Lung (tissue), 12 donors: ENCODE results near the gene NOTO. TPM values are rescaled to one million over a fixed set of nuclear protein-coding genes. Genes with fewer than 3 reads are reported as not detected.
A peak's percentile ranks its signal among the peaks of the same experiment; 100 is the strongest.
"Not testable (repeated sequence)": the region's sequence is repeated elsewhere in the genome, so short reads cannot be mapped to it uniquely, and the experiment has no call there.

Experiments used
- ATAC-seq: fragments of 200-7000 bp; cut with Tn5 transposase; one replicate; pipeline ENCODE4 v1.9.1; 2020; ENCODE audit warnings: moderate number of reproducible peaks; ENCODE audit not compliant: insufficient read depth, low FRiP score
- DNase-seq, 3 donors: peaks; one replicate each; pipeline ENCODE4 v3.0.0-alpha.2; 2013 to 2017
- H3K27ac ChIP-seq, 2 donors: one replicate each; pipeline ENCODE4 v1.5.1; 2013; ENCODE audit warnings: mild to moderate bottlenecking in 2 of 2, moderate library complexity in 2 of 2, control low read depth in 1 of 2, inconsistent platforms in 1 of 2, low read depth in 1 of 2, low read length in 1 of 2
- H3K27me3 ChIP-seq, 3 donors: one replicate each; pipeline ENCODE4 v1.5.1; 2013; ENCODE audit warnings: low read length in 2 of 3; ENCODE audit not compliant: control insufficient read depth in 3 of 3, insufficient read depth in 3 of 3
- H3K36me3 ChIP-seq, 4 donors: one replicate each; pipeline ENCODE4 v1.5.1; 2013; ENCODE audit warnings: low read length in 4 of 4, mild to moderate bottlenecking in 1 of 4, moderate library complexity in 1 of 4; ENCODE audit not compliant: control insufficient read depth in 4 of 4, insufficient read depth in 4 of 4
- H3K4me1 ChIP-seq, 5 donors: one replicate each; pipeline ENCODE4 v1.5.1; 2013; ENCODE audit warnings: low read length in 5 of 5, mild to moderate bottlenecking in 2 of 5, moderate library complexity in 1 of 5; ENCODE audit not compliant: control insufficient read depth in 5 of 5, insufficient read depth in 5 of 5
- H3K4me3 ChIP-seq: one replicate; pipeline ENCODE4 v1.5.1; 2013; ENCODE audit warnings: mild to moderate bottlenecking, control low read depth, moderate library complexity
- H3K9ac ChIP-seq, 2 donors: one replicate each; pipeline ENCODE4 v1.5.1; 2013; ENCODE audit warnings: low read length in 2 of 2, control low read depth in 1 of 2; ENCODE audit not compliant: insufficient read depth in 1 of 2
- H3K9me3 ChIP-seq, 4 donors: one replicate each; pipeline ENCODE4 v1.5.1; 2013; ENCODE audit warnings: low read length in 3 of 4, mild to moderate bottlenecking in 1 of 4, moderate library complexity in 1 of 4; ENCODE audit not compliant: control insufficient read depth in 4 of 4, insufficient read depth in 3 of 4
- CTCF ChIP-seq: IDR thresholded peaks from 2 replicates; pipeline ENCODE4 v1.5.1; 2012; ENCODE audit warnings: mild to moderate bottlenecking; ENCODE audit errors: control extremely low read depth, extremely low read depth
- WGBS, 2 donors: extraction: QIAGEN DNeasy Blood & Tissue Kit; methylation state at CpG; one replicate each; pipeline ENCODE4 v1.1.7; 2013; 5-methylcytosine and 5-hydroxymethylcytosine counted together
- polyA plus RNA-seq, 2 donors: library from polyadenylated mRNA; stranded (reverse); fragments of 200-250 nt; gene quantifications; one replicate each; pipeline ENCODE4 v1.2.1, GENCODE V29; 2013
- total RNA-seq, 2 donors: library from RNA; depleted of rRNA in 1 of 2; stranded (reverse); fragments of >200 nt in 1 of 2; gene quantifications; one replicate each; pipeline ENCODE4 v1.2.1, GENCODE V29; 2014 to 2021
- donor health status: control.
- donor health status: control.
- donor health status: Bipolar disorder and iron deficiency.
- donor health status: healthy.
- donor health status: DM: yes; HTN: yes; CAD: no.

The NOTO gene
- total and polyA plus RNA-seq, 4 donors: not detected

DNA sequence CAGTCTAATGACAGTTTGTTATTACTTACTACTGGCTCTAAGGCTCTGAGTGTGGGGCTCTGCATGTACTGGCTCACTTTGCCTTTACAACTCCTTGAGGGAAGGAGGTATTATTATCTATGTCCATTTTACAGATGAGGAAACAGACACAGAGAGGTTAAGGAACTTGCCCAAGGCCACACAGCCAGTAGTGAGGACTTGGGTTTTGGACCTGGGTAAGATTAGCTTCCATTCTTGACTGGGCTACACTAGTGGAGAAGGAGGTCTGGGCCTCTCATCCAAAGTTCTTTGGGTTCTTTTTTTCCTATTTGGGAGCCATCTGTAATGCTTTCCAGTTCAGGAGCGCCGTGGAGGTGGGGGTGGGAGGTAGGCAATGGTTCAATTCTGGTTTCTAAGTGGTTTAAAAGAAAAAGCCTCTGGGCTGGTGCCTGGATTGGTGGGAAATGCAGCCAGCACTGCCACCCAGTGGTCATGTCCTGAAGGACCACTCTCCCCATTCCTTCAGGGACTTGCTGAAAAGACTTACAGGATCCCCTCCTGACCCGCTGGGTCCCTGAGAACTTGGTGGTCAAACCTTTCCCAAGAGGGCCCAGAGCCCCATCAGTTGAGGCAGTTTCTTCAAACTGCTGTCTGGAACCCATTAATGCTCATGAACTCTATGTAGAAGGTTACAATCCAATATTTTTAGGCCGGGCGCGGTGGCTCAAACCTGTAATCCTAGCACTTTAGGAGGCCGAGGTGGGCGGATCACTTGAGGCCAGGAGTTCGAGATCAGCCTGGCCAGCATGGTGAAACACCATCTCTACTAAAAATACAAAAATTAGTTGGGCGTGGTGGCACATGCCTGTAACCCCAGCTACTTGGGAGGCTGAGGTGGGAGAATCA is 38.6 kb upstream of the NOTO start:
- Histone ChIP-seq H3K4me1 (no peaks in the 10 kb centered on the region), H3K9ac (no peak overlapping the region), H3K27ac (no peak overlapping the region), H3K9me3 (no peaks in the 10 kb centered on the region), H3K36me3 (no peaks in the 10 kb centered on the region), H3K4me3 (no peak overlapping the region), H3K27me3 (no peaks in the 10 kb centered on the region)
- 62 to 65% methylated on average over 10 of the region's 10 CpGs for WGBS, 2 donors
- TF ChIP-seq CTCF: peak; percentile 78
- peak; percentile 73 to 79 (median 75) for DNase-seq
- ATAC-seq: peak; percentile 77

GRCh38 chr2:73165978-73166377 is 36.4 kb upstream of the NOTO start:
- H3K27me3 ChIP-seq, H3K4me3 ChIP-seq, H3K9ac ChIP-seq, H3K36me3 ChIP-seq, H3K9me3 ChIP-seq, H3K27ac ChIP-seq, H3K4me1 ChIP-seq, DNase-seq, ATAC-seq: not testable (repeated sequence)
- WGBS, 2 donors: 69 to 82% methylated on average over 10 to 11 of the region's 11 CpGs

- ATAC-seq, H3K27ac ChIP-seq, H3K4me3 ChIP-seq, H3K27me3 ChIP-seq, H3K9ac ChIP-seq, H3K36me3 ChIP-seq, DNase-seq, H3K4me1 ChIP-seq, H3K9me3 ChIP-seq: not testable (repeated sequence)
- WGBS, 2 donors: 66 to 71% methylated on average over 4 of the region's 8 CpGs
Measured at GRCh38 chr2:73166813-73167212, 35.6 kb upstream of the NOTO start.

- not testable (repeated sequence) for DNase-seq, H3K9ac ChIP-seq, H3K4me1 ChIP-seq, ATAC-seq, H3K4me3 ChIP-seq, H3K27me3 ChIP-seq, H3K36me3 ChIP-seq, H3K27ac ChIP-seq, H3K9me3 ChIP-seq
Measured at GRCh38 chr2:73168348-73168747, 34.0 kb upstream of the NOTO start.

DNA sequence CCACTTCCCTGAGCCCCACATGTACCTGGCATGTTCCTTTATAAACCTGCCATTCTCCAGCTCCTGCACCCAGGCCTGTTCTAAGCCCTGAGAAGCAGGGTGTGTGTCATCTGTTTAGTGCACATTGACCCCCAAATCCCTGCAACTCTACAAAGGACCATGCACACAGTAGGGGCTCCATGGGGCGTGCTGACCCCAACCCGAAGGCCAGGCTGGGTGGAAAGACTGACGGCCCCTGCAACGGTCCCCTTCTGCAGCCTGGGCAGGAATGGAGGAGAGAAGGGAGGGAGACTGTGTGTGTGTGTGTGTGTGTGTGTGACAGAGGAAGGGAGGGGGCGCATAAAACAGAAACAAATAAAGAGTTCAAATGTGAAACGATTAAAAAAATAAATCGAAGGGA is 32.0 kb upstream of the NOTO start:
- not testable (repeated sequence) for H3K36me3 ChIP-seq, H3K4me3 ChIP-seq, H3K27ac ChIP-seq, DNase-seq, H3K9me3 ChIP-seq, H3K9ac ChIP-seq, ATAC-seq, H3K27me3 ChIP-seq
- 75 to 82% methylated on average over 4 to 5 of the region's 7 CpGs for WGBS, 2 donors
- H3K4me1 ChIP-seq: peaks cover 0 to 11% (median 3%) of the 10 kb centered on the region in 5 donors
